ENCODE results near the gene ALDH8A1. TPM values are rescaled to one million over a fixed set of nuclear protein-coding genes. Genes with fewer than 3 reads are reported as not detected.

ALDH8A1 gene
- polyA plus RNA-seq, 2 of the 4 experiments (the other 2 are of a cell fraction) = 0.18 to 0.85 TPM

DNA sequence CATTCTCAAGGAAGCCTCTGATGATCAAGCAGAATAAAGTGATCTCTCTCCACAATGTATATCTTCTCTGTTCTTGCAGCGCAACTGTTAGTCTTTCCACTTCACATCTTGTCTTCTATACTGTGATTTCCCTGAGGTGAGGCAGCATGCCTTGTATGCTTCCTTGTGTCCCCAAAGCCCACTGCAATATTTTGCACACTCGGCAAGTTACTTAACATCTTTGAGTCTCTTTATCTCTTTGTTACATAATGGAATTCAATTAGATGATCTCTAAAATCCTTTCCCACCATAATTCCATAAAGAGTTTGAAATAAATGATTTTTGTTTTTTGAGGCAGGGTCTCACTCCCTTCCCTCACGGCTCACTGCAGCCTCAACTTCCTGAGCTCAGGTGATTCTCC, 40.4 kb upstream of the ALDH8A1 start:
- Histone ChIP-seq H3K9me3 (no peaks in the 10 kb centered on the region), H3K4me2 (no peak overlapping the region), H3K4me3 (no peak overlapping the region), H3K27ac (no peak overlapping the region), H3K4me1 (no peaks in the 10 kb centered on the region)
- WGBS (ENCODE audit: missing lambda C conversion rate) = 88% methylated on average over 3 of the region's 3 CpGs
- no peak for ATAC-seq
- FAIRE-seq = no peak
- no peak for DNase-seq (ENCODE audit: low read depth in 1 of 2, low spot score in 1 of 2)
- no peak for TF ChIP-seq PHF8 (IDR thresholded peaks at IDR 0.05; ENCODE audit: borderline replicate concordance, low read depth)
- TF ChIP-seq MAFK (IDR thresholded peaks at IDR 0.05; ENCODE audit: partially characterized antibody) = peak; percentile 67
- POLR2A ChIA-PET = no interaction called here
- CTCF ChIA-PET = no interaction called here

DNA sequence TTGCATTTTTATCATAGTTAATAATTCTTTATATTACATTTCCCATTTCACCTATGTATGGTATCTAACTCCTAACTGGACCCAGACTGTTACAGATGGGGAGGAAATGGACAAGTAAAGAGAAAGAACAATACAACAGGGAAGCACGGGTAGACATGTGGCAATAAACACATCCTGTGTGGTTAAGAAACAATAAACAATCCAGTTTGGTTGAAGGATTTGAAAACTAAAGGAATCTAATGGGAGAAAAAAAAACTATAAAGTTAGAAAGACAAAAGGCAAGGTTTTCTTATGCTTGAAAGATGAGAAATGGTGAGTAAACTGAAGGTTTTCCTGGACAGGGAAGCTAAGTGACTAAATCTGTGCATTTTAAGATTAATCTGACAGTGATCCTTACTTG, 34.9 kb upstream of the ALDH8A1 start:
- 68% methylated on average over 1 of the region's 1 CpG for WGBS (ENCODE audit: missing lambda C conversion rate)
- ATAC-seq (no peak), DNase-seq (ENCODE audit: low read depth in 1 of 2, low spot score in 1 of 2) (no peak), FAIRE-seq (no peak)
- H3K4me3 ChIP-seq = no peak overlapping the region
- no peaks in the 10 kb centered on the region for H3K4me1 ChIP-seq
- TF ChIP-seq CHD4 (IDR thresholded peaks at IDR 0.05; ENCODE audit: borderline replicate concordance) (no peak), JUNB (IDR thresholded peaks at IDR 0.05) (no peak)
- no peaks in the 10 kb centered on the region for H3K9me3 ChIP-seq
- no peak overlapping the region for H3K4me2 ChIP-seq
- POLR2A ChIA-PET = no interaction called here
- CTCF ChIA-PET = no interaction called here
- no peak overlapping the region for H3K27ac ChIP-seq

DNA sequence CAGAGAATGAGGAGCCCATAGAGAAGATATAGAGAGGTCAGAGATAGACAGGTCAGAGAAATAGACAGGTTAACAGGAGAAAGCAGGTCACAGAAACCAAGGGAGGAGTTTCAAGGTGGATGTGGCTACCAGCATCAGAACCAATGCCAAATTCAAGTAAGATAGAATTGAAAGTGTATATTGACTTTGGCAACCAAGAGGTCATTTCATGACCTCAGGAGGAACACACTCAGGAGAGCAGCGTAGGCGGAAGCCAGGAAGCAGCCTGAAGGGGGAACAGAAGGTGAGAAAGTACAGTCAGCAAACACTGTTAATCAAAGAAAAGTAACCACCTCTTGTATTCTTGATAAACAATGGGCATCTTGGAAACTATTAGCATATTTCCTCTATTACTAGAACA, 33.9 kb upstream of the ALDH8A1 start:
- no peak for ATAC-seq
- CTCF ChIA-PET = no interaction called here
- Histone ChIP-seq H3K27ac (no peak overlapping the region), H3K4me1 (no peaks in the 10 kb centered on the region), H3K9me3 (no peaks in the 10 kb centered on the region), H3K4me3 (no peak overlapping the region), H3K4me2 (no peak overlapping the region)
- no peak for DNase-seq (ENCODE audit: low read depth in 1 of 2, low spot score in 1 of 2)
- 92% methylated on average over 2 of the region's 2 CpGs for WGBS (ENCODE audit: missing lambda C conversion rate)
- POLR2A ChIA-PET = no interaction called here
- TF ChIP-seq MAZ (IDR thresholded peaks at IDR 0.05; ENCODE audit: borderline replicate concordance, low read depth, low read length) (no peak), CBX8 (IDR thresholded peaks at IDR 0.05) (no peak), ZSCAN20 (CRISPR knock-in tag; IDR thresholded peaks at IDR 0.05) (no peak), KDM5A (IDR thresholded peaks at IDR 0.05) (no peak), RAD21 (conservative IDR thresholded peaks at IDR 0.05 in 1 of 2, IDR thresholded peaks at IDR 0.05 in 1 of 2) (no peak), ZC3H11A (IDR thresholded peaks at IDR 0.05) (no peak), RCOR1 (IDR thresholded peaks at IDR 0.05; ENCODE audit: low read depth, low read length) (no peak), MYC (IDR thresholded peaks at IDR 0.05; ENCODE audit: borderline replicate concordance, low read length) (no peak)
- TF ChIP-seq, protein P1, sequence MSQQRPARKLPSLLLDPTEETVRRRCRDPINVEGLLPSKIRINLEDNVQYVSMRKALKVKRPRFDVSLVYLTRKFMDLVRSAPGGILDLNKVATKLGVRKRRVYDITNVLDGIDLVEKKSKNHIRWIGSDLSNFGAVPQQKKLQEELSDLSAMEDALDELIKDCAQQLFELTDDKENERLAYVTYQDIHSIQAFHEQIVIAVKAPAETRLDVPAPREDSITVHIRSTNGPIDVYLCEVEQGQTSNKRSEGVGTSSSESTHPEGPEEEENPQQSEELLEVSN (IDR thresholded peaks at IDR 0.05; ENCODE audit: borderline replicate concordance, low read depth) = no peak
- FAIRE-seq = no peak

DNA sequence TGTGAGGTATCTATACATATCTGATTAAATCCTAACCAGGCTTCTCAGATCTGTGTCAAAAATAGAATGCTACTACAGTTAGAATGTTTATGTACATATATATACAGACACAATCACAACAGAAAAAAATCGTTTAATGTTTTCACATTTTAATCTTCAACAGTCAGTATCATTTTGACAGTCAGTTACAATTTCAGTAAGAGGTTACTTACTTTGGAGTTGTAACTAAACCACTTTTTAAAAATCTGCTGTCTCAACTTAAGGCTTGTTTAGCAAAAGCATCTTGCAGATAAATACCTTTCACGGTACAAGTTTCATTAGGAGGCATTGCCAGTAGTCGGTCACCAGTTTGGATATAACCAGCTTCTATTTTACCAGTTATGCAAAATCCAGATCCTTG, 32.3 kb upstream of the ALDH8A1 start:
- Histone ChIP-seq H3K27ac (no peak overlapping the region), H3K4me2 (no peak overlapping the region), H3K9me3 (no peaks in the 10 kb centered on the region), H3K4me1 (no peaks in the 10 kb centered on the region), H3K4me3 (no peak overlapping the region)
- no peak for TF ChIP-seq RCOR1 (IDR thresholded peaks at IDR 0.05; ENCODE audit: low read depth, low read length)
- no peak for TF ChIP-seq FOSL2 (IDR thresholded peaks at IDR 0.05)
- TF ChIP-seq FOSL2 (CRISPR knock-in tag; IDR thresholded peaks at IDR 0.05) = no peak
- no peak for TF ChIP-seq CBX2 (IDR thresholded peaks at IDR 0.05; ENCODE audit: borderline replicate concordance, low read depth)
- TF ChIP-seq POLR2AphosphoS2 (conservative IDR thresholded peaks at IDR 0.05; ENCODE audit: low read length) = no peak
- TF ChIP-seq ZC3H11A (IDR thresholded peaks at IDR 0.05) = no peak
- no peak for TF ChIP-seq MAFK (IDR thresholded peaks at IDR 0.05; ENCODE audit: partially characterized antibody)
- TF ChIP-seq JUN (IDR thresholded peaks at IDR 0.05) = no peak
- TF ChIP-seq, protein P2, sequence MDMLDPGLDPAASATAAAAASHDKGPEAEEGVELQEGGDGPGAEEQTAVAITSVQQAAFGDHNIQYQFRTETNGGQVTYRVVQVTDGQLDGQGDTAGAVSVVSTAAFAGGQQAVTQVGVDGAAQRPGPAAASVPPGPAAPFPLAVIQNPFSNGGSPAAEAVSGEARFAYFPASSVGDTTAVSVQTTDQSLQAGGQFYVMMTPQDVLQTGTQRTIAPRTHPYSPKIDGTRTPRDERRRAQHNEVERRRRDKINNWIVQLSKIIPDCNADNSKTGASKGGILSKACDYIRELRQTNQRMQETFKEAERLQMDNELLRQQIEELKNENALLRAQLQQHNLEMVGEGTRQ (IDR thresholded peaks at IDR 0.05) = no peak
- no peak for TF ChIP-seq HOXB13 (CRISPR knock-in tag; IDR thresholded peaks at IDR 0.05; ENCODE audit: low read depth)
- TF ChIP-seq JUNB (IDR thresholded peaks at IDR 0.05) = no peak
- TF ChIP-seq CEBPB (IDR thresholded peaks at IDR 0.05) = no peak
- TF ChIP-seq HEYL (CRISPR knock-in tag; IDR thresholded peaks at IDR 0.05) = no peak
- no peak for TF ChIP-seq CHD2 (IDR thresholded peaks at IDR 0.05; ENCODE audit: low read length, partially characterized antibody)
- TF ChIP-seq, protein P1 (IDR thresholded peaks at IDR 0.05; ENCODE audit: borderline replicate concordance, low read depth) = no peak
- no peak for TF ChIP-seq PHF8 (IDR thresholded peaks at IDR 0.05; ENCODE audit: borderline replicate concordance, low read depth)
- TF ChIP-seq RARB (CRISPR knock-in tag; IDR thresholded peaks at IDR 0.05) = no peak
- no peak for TF ChIP-seq BHLHE40 (IDR thresholded peaks at IDR 0.05; ENCODE audit: low read depth, low read length)
- no peak for TF ChIP-seq EHF (CRISPR knock-in tag; IDR thresholded peaks at IDR 0.05)
- no peak for TF ChIP-seq ESRRA (IDR thresholded peaks at IDR 0.05; ENCODE audit: borderline replicate concordance, low read length)
- ATAC-seq = no peak
- ChIA-PET CTCF (no interaction called here), POLR2A (no interaction called here)
- WGBS (ENCODE audit: missing lambda C conversion rate) = 83% methylated on average over 3 of the region's 3 CpGs
- no peak for DNase-seq (ENCODE audit: low read depth in 1 of 2, low spot score in 1 of 2)
- no peak for FAIRE-seq

Data from A549 (cell line).